HG02870 (cell line): ENCODE measurements around the gene IL10RB.
A peak's percentile ranks its signal among the peaks of the same experiment; 100 is the strongest.
"Not testable (repeated sequence)": the region's sequence is repeated elsewhere in the genome, so short reads cannot be mapped to it uniquely, and the experiment has no call there.

Experiments
- ATAC-seq: cut with Tn5 transposase; IDR thresholded peaks from one replicate; pipeline ENCODE4 v1.9.1; 2021; ENCODE audit warnings: mild to moderate bottlenecking, moderate library complexity; ENCODE audit not compliant: unreplicated experiment

The IL10RB gene

GRCh38 chr21:33266050-33266788 is at the start of gene IL10RB:
IL10RB (plus strand) TSS chr21:33266367; CDS start chr21:33266466, 99 bp downstream.
- peak; percentile 34 for ATAC-seq

- ATAC-seq, result no peak
Observed at GRCh38 chr21:33217138-33217520, 49.0 kb upstream of the IL10RB start.

GRCh38 chr21:33219300-33219699 is 46.9 kb upstream of the IL10RB start:
- no peak for ATAC-seq

GRCh38 chr21:33219954-33220353 is 46.2 kb upstream of the IL10RB start:
- ATAC-seq, result no peak

- not testable (repeated sequence) for ATAC-seq
Observed at GRCh38 chr21:33225376-33225775, 40.8 kb upstream of the IL10RB start.

- ATAC-seq, result no peak
Observed at GRCh38 chr21:33228455-33228854, 37.7 kb upstream of the IL10RB start.

GRCh38 chr21:33229099-33229783 is 36.9 kb upstream of the IL10RB start:
- no peak for ATAC-seq

- peak; percentile 72 for ATAC-seq
Observed at GRCh38 chr21:33229784-33230544, 36.2 kb upstream of the IL10RB start, which contains the start of gene IFNAR2. IFNAR2 (plus strand) TSS chr21:33229938; CDS start chr21:33241923, 11,985 bp downstream.

- ATAC-seq, result peak; percentile 16
Observed at GRCh38 chr21:33230545-33231324, 35.4 kb upstream of the IL10RB start.

- ATAC-seq, result no peak
Observed at GRCh38 chr21:33231526-33231925, 34.6 kb upstream of the IL10RB start.

GRCh38 chr21:33232291-33233034 is 33.7 kb upstream of the IL10RB start:
- no peak for ATAC-seq

GRCh38 chr21:33234635-33235520 is 31.3 kb upstream of the IL10RB start:
- no peak for ATAC-seq

- ATAC-seq, result no peak
Observed at GRCh38 chr21:33236013-33236686, 30.0 kb upstream of the IL10RB start.

GRCh38 chr21:33236766-33237165 is 29.4 kb upstream of the IL10RB start:
- ATAC-seq, result no peak

- no peak for ATAC-seq
Observed at GRCh38 chr21:33237486-33237885, 28.7 kb upstream of the IL10RB start.

- ATAC-seq, result peak; percentile 32
Observed at GRCh38 chr21:33238146-33238545, 28.0 kb upstream of the IL10RB start.

GRCh38 chr21:33238565-33239255 is 27.5 kb upstream of the IL10RB start:
- ATAC-seq, result peak; percentile 69
